Astrocyte (in vitro differentiated cells and primary cell): ENCODE data around the gene LHFPL2. TPM values are rescaled to one million over a fixed set of nuclear protein-coding genes. Genes with fewer than 3 reads are reported as not detected.

Source experiments
- DNase-seq: peaks from one replicate; pipeline ENCODE4 v3.0.0-alpha.2; 2010; ENCODE audit warnings: low read depth
- FAIRE-seq: peaks from 2 replicates; lab custom pipeline; 2011; peaks lifted over from hg19 to GRCh38; lab: Jason Lieb, UNC
- H2AFZ ChIP-seq: 2 replicates; pipeline ENCODE4 v1.6.0; 2012; ENCODE audit warnings: low read depth, low read length, inconsistent platforms
- H3K27ac ChIP-seq: 2 replicates; pipeline ENCODE4 v1.5.1; 2011; ENCODE audit warnings: low read depth, low read length, inconsistent platforms
- H3K27me3 ChIP-seq: 2 replicates; pipeline ENCODE4 v1.6.0; 2011; ENCODE audit warnings: low read length, inconsistent platforms; ENCODE audit not compliant: insufficient read depth
- H3K36me3 ChIP-seq: 2 replicates; pipeline ENCODE4 v1.5.1; 2011; ENCODE audit warnings: low read length, inconsistent platforms; ENCODE audit not compliant: insufficient read depth
- H3K4me1 ChIP-seq: 2 replicates; pipeline ENCODE4 v1.5.1; 2011; ENCODE audit warnings: low read length, inconsistent platforms; ENCODE audit not compliant: insufficient read depth
- H3K4me2 ChIP-seq: 2 replicates; pipeline ENCODE4 v1.6.0; 2012; ENCODE audit warnings: low read length, inconsistent platforms
- H3K4me3 ChIP-seq: 2 replicates; pipeline ENCODE4 v1.5.1; 2011; ENCODE audit warnings: low read depth, mild to moderate bottlenecking, low read length, inconsistent platforms; ENCODE audit not compliant: insufficient read depth
- H3K79me2 ChIP-seq: 2 replicates; pipeline ENCODE4 v1.6.0; 2012; ENCODE audit warnings: mild to moderate bottlenecking, low read length, inconsistent platforms; ENCODE audit not compliant: insufficient read depth
- H3K9ac ChIP-seq: 2 replicates; pipeline ENCODE4 v1.6.0; 2012; ENCODE audit warnings: mild to moderate bottlenecking, low read length, inconsistent platforms
- H3K9me3 ChIP-seq: 2 replicates; pipeline ENCODE4 v1.5.1; 2012; ENCODE audit warnings: low read depth, mild to moderate bottlenecking, low read length, inconsistent platforms; ENCODE audit not compliant: insufficient read depth
- H4K20me1 ChIP-seq: 2 replicates; pipeline ENCODE4 v1.6.0; 2012; ENCODE audit warnings: low read length, inconsistent platforms; ENCODE audit not compliant: insufficient read depth
- H3K27ac Mint-ChIP-seq: one replicate; pipeline ENCODE4 v1.8.0; 2021; ENCODE audit warnings: mild to moderate bottlenecking, mixed read lengths; ENCODE audit not compliant: unreplicated experiment
- H3K27me3 Mint-ChIP-seq: one replicate; pipeline ENCODE4 v1.8.0; 2021; ENCODE audit warnings: low read depth, mixed read lengths; ENCODE audit not compliant: unreplicated experiment
- H3K36me3 Mint-ChIP-seq: one replicate; pipeline ENCODE4 v1.8.0; 2021; ENCODE audit warnings: low read depth, mixed read lengths; ENCODE audit not compliant: unreplicated experiment
- H3K4me1 Mint-ChIP-seq: one replicate; pipeline ENCODE4 v1.8.0; 2021; ENCODE audit warnings: low read depth, mixed read lengths; ENCODE audit not compliant: unreplicated experiment
- H3K4me3 Mint-ChIP-seq: one replicate; pipeline ENCODE4 v1.8.0; 2021; ENCODE audit warnings: mild to moderate bottlenecking, moderate library complexity, mixed read lengths; ENCODE audit not compliant: unreplicated experiment
- H3K9me3 Mint-ChIP-seq: one replicate; pipeline ENCODE4 v1.8.0; 2021; ENCODE audit warnings: mild to moderate bottlenecking, mixed read lengths; ENCODE audit not compliant: unreplicated experiment
- EZH2 ChIP-seq: IDR thresholded peaks from 2 replicates; pipeline ENCODE4 v1.6.1; 2012; ENCODE audit warnings: mild to moderate bottlenecking, low read length, inconsistent platforms; ENCODE audit not compliant: insufficient read depth
- total RNA-seq: library from RNA; stranded (reverse); gene quantifications from 2 replicates; pipeline ENCODE4 v1.2.1, GENCODE V29; 2021
- TF ChIP-seq, protein P1 (sequence below): IDR thresholded peaks from 2 replicates; pipeline ENCODE4 v1.5.1; 2011; ENCODE audit warnings: low read depth, mild to moderate bottlenecking, inconsistent platforms, low read length, moderate library complexity; ENCODE audit not compliant: insufficient read depth

LHFPL2 gene
- total RNA-seq, 1 donor from 2014 or later: 17.0 TPM

DNA sequence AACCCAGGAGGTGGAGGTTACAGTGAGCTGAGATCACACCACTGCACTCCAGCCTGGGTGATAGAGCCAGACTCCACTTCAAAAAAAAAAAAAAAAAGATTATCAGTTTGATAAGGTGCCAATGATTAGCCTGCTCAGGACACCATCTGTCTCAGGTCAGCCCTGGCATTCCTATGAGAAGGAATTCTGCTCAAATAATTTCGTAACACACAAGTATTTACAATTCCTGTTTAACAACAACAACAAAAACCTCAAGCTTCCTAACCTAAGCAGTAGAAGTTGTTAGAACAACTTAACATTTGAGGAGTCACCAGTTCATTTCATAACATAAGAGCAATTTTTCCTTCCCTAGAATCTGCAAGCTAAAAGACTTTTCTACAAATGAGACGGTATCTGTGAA lies 85.0 kb downstream of the LHFPL2 start:
- no peak overlapping the region for H3K4me2 ChIP-seq
- H2AFZ ChIP-seq: no peak overlapping the region
- no peaks in the 10 kb centered on the region for H3K9me3 Mint-ChIP-seq
- no peak overlapping the region for H3K4me3 ChIP-seq
- H3K4me3 Mint-ChIP-seq: no peak overlapping the region
- peaks cover 15% of the 10 kb centered on the region for H3K4me1 Mint-ChIP-seq
- DNase-seq: no peak
- no peak overlapping the region for H3K9ac ChIP-seq
- no peaks in the 10 kb centered on the region for H3K27me3 Mint-ChIP-seq
- H3K9me3 ChIP-seq: no peaks in the 10 kb centered on the region
- no peak overlapping the region for H3K27ac Mint-ChIP-seq
- H3K79me2 ChIP-seq: peaks cover 41% of the 10 kb centered on the region
- H4K20me1 ChIP-seq: peaks cover 12% of the 10 kb centered on the region
- no peaks in the 10 kb centered on the region for H3K36me3 ChIP-seq
- peaks cover 17% of the 10 kb centered on the region for H3K4me1 ChIP-seq
- no peak for FAIRE-seq
- no peak overlapping the region for H3K27ac ChIP-seq
- no peaks in the 10 kb centered on the region for H3K36me3 Mint-ChIP-seq
- no peak for TF ChIP-seq EZH2
- TF ChIP-seq, protein P1, sequence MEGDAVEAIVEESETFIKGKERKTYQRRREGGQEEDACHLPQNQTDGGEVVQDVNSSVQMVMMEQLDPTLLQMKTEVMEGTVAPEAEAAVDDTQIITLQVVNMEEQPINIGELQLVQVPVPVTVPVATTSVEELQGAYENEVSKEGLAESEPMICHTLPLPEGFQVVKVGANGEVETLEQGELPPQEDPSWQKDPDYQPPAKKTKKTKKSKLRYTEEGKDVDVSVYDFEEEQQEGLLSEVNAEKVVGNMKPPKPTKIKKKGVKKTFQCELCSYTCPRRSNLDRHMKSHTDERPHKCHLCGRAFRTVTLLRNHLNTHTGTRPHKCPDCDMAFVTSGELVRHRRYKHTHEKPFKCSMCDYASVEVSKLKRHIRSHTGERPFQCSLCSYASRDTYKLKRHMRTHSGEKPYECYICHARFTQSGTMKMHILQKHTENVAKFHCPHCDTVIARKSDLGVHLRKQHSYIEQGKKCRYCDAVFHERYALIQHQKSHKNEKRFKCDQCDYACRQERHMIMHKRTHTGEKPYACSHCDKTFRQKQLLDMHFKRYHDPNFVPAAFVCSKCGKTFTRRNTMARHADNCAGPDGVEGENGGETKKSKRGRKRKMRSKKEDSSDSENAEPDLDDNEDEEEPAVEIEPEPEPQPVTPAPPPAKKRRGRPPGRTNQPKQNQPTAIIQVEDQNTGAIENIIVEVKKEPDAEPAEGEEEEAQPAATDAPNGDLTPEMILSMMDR: no peak
- no peaks in the 10 kb centered on the region for H3K27me3 ChIP-seq

DNA sequence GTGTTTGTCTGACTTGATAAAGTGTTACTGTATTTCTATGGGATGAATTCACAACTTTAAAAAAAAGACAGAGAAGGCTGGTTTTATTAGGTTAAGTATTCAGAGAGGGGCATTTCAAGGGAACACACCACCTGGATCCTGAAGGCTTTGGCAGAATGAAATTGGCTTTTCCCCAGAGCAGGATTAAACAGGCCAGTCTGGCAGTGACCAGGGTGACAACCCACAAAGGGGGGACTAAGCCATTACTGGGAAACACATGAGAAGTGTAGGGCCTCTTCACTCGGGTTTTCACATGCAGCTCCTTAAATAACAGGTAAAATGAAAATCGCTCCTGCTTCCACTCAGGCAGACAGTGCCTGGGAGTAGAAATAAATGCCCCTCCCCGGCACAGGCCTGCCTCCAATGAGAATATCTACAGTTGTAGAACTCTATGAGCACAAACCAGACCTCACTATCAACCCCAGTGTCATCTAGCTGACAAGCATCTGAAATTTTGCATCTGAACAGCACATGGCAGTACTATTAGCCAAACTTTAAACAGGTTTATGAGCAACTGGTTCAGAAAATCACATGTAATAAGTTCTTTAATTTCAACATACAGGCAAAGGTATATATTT lies 85.8 kb downstream of the LHFPL2 start:
- Histone ChIP-seq H2AFZ (no peak overlapping the region), H3K36me3 (no peaks in the 10 kb centered on the region), H3K9ac (no peak overlapping the region), H3K4me1 (peaks cover 12% of the 10 kb centered on the region), H3K4me2 (no peak overlapping the region), H3K27me3 (no peaks in the 10 kb centered on the region), H3K79me2 (peaks cover 34% of the 10 kb centered on the region), H3K27ac (no peak overlapping the region), H4K20me1 (peaks cover 14% of the 10 kb centered on the region), H3K9me3 (no peaks in the 10 kb centered on the region), H3K4me3 (no peak overlapping the region)
- Mint-ChIP-seq H3K4me1 (peaks cover 11% of the 10 kb centered on the region), H3K27ac (peak overlapping the region; percentile 53), H3K36me3 (no peaks in the 10 kb centered on the region), H3K9me3 (no peaks in the 10 kb centered on the region), H3K27me3 (no peaks in the 10 kb centered on the region), H3K4me3 (no peak overlapping the region)
- no peak for DNase-seq
- FAIRE-seq: no peak
- TF ChIP-seq, protein P1: no peak
- TF ChIP-seq EZH2: no peak

DNA sequence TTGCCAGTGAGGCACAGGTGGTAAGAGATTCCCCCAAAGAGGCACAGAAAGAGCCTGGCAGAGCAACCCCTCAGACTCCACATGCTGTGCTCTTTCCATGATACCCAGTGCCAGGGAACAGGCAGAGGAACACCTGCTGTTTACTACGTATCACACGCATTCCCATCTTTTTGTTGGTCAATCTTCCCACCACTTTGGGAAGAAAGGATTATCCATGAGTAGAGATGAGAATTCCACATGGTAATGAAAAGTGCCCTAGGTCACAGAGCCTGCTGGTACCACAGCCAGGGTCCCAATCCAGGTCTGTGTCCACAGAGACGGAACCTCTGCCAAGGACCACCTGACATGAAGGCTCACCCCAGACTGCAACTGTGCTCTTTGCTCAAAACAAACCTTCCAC lies 86.6 kb downstream of the LHFPL2 start:
- Histone ChIP-seq H2AFZ (no peak overlapping the region), H3K79me2 (peaks cover 38% of the 10 kb centered on the region), H3K9ac (no peak overlapping the region), H3K4me1 (peaks cover 7% of the 10 kb centered on the region), H3K4me2 (no peak overlapping the region), H3K9me3 (no peaks in the 10 kb centered on the region), H3K36me3 (no peaks in the 10 kb centered on the region), H3K27ac (no peak overlapping the region), H3K27me3 (no peaks in the 10 kb centered on the region), H3K4me3 (no peak overlapping the region), H4K20me1 (peaks cover 20% of the 10 kb centered on the region)
- H3K27ac Mint-ChIP-seq: no peak overlapping the region
- FAIRE-seq (no peak), DNase-seq (no peak)
- no peaks in the 10 kb centered on the region for H3K27me3 Mint-ChIP-seq
- no peaks in the 10 kb centered on the region for H3K36me3 Mint-ChIP-seq
- no peak overlapping the region for H3K4me3 Mint-ChIP-seq
- no peaks in the 10 kb centered on the region for H3K9me3 Mint-ChIP-seq
- TF ChIP-seq, protein P1: no peak
- TF ChIP-seq EZH2: no peak
- peaks cover 5% of the 10 kb centered on the region for H3K4me1 Mint-ChIP-seq
